ENCODE results near the gene AFTPH. TPM values are rescaled to one million over a fixed set of nuclear protein-coding genes. Genes with fewer than 3 reads are reported as not detected.

The AFTPH gene
- total RNA-seq, 1 experiment from 2014 or later: 13.5 TPM

DNA sequence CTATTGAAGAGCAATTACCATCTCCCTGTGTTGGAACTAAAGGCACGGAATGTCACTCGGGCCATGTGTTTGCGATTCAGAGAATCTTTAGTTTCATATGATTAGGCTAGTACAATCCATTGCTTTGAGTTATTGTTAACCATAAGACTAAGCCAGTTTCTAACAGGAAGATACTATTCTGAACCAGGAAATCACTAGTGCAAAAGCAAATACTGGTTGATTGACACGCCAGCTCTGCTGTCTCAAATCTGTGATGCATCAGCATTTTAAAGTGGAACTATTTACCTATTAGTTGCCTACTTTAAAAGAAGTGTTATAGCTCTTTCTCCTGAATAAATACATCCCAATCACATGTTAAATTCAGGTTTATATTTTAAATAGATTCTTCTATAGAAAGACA, 61.9 kb downstream of the AFTPH start:
- no peak overlapping the region for H2AK5ac ChIP-seq (ENCODE audit: insufficient read length, low read length)
- WGBS (ENCODE audit: extremely low coverage, insufficient read length, low lambda C conversion rate): no CpG with 5 or more reads among the region's 4 CpGs
- H3K27me3 ChIP-seq (ENCODE audit: insufficient read depth, low read length): no peaks in the 10 kb centered on the region

More for the DNA sequence above, 61.9 kb downstream of the AFTPH start:
- Histone ChIP-seq H3K23me2 (ENCODE audit: insufficient read length, low read depth, low read length, poor library complexity, severe bottlenecking) (no peaks in the 10 kb centered on the region), H4K8ac (replicated peaks; ENCODE audit: insufficient read length, low read depth, low read length) (no peak overlapping the region), H3K23ac (ENCODE audit: insufficient read length, low read depth, low read length) (no peak overlapping the region), H4K20me1 (ENCODE audit: control insufficient read depth, insufficient read depth, insufficient read length) (peaks cover under 1% of the 10 kb centered on the region), H3K4ac (ENCODE audit: low read depth, low read length) (no peak overlapping the region), H3T11ph (ENCODE audit: low read length) (no peak overlapping the region), H3K56ac (ENCODE audit: insufficient read length, low read depth, low read length) (no peak overlapping the region), H3K79me2 (ENCODE audit: insufficient read depth, low read length) (no peaks in the 10 kb centered on the region), H3K4me2 (ENCODE audit: insufficient read depth, insufficient read length, low read length) (no peak overlapping the region), H2BK12ac (ENCODE audit: insufficient read length, low read depth, low read length) (no peak overlapping the region), H3K79me1 (ENCODE audit: insufficient read depth, low read depth, low read length, poor library complexity, severe bottlenecking) (no peaks in the 10 kb centered on the region), H4K91ac (ENCODE audit: insufficient read length, low read depth, low read length) (no peak overlapping the region), H3K14ac (ENCODE audit: insufficient read depth, low read length) (no peak overlapping the region), H2AFZ (ENCODE audit: low read length) (no peak overlapping the region), H2BK120ac (ENCODE audit: low read depth, low read length, poor library complexity, severe bottlenecking) (no peak overlapping the region), H3K9ac (ENCODE audit: extremely low read depth, insufficient read length, low read length) (no peak overlapping the region), H2BK15ac (ENCODE audit: low read depth, low read length) (no peak overlapping the region), H3K27ac (ENCODE audit: insufficient read length, low read depth, low read length) (no peak overlapping the region), H2BK20ac (ENCODE audit: low read depth, low read length, poor library complexity, severe bottlenecking) (no peak overlapping the region), H3K18ac (ENCODE audit: insufficient read length, low read depth, low read length) (no peak overlapping the region), H3K4me1 (ENCODE audit: insufficient read depth, low read length) (no peaks in the 10 kb centered on the region), H2BK5ac (ENCODE audit: insufficient read length, low read length) (no peak overlapping the region), H4K5ac (ENCODE audit: insufficient read length, low read depth, low read length) (no peak overlapping the region), H3K9me3 (ENCODE audit: control insufficient read depth, low read depth, low read length) (no peaks in the 10 kb centered on the region)
- Mint-ChIP-seq H3K27ac (no peak overlapping the region), H3K27me3 (ENCODE audit: low read depth) (no peaks in the 10 kb centered on the region), H3K36me3 (ENCODE audit: insufficient read depth in 1 of 3, low read depth in 3 of 3) (peaks cover 0 to 14% (median 6%) of the 10 kb centered on the region in 3 experiments; a peak in 4 of 7 replicates), H3K4me1 (0 out of 4 replicates have a peak, but pooled peaks cover 0 to 6% of the 10 kb centered on the region in 2 experiments), H3K9me3 (no peaks in the 10 kb centered on the region), H3K4me3 (no peak overlapping the region)
- TF ChIP-seq, protein P1, sequence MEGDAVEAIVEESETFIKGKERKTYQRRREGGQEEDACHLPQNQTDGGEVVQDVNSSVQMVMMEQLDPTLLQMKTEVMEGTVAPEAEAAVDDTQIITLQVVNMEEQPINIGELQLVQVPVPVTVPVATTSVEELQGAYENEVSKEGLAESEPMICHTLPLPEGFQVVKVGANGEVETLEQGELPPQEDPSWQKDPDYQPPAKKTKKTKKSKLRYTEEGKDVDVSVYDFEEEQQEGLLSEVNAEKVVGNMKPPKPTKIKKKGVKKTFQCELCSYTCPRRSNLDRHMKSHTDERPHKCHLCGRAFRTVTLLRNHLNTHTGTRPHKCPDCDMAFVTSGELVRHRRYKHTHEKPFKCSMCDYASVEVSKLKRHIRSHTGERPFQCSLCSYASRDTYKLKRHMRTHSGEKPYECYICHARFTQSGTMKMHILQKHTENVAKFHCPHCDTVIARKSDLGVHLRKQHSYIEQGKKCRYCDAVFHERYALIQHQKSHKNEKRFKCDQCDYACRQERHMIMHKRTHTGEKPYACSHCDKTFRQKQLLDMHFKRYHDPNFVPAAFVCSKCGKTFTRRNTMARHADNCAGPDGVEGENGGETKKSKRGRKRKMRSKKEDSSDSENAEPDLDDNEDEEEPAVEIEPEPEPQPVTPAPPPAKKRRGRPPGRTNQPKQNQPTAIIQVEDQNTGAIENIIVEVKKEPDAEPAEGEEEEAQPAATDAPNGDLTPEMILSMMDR (conservative IDR thresholded peaks at IDR 0.05): no peak
- no peak for DNase-seq

All from H9 (cell line).